ENCODE measurements around the gene IQCE. TPM values are rescaled to one million over a fixed set of nuclear protein-coding genes. Genes with fewer than 3 reads are reported as not detected.

Gene IQCE
- total and polyA plus RNA-seq, 2 donors (not counting 1 experiment from before 2014, with no cell fraction given), result 5.3 to 8.3 TPM

- H3K9me3 ChIP-seq (ENCODE audit: control insufficient read depth, insufficient read depth, low read depth, low read length), result no peaks in the 10 kb centered on the region
- no peak overlapping the region for H3K4me2 ChIP-seq (ENCODE audit: extremely low read depth, insufficient read depth, low read length)
- no peak for DNase-seq (ENCODE audit: low read depth in 2 of 2)
- H2AFZ ChIP-seq (ENCODE audit: low read length), result no peak overlapping the region
- no peaks in the 10 kb centered on the region for H3K27me3 ChIP-seq (ENCODE audit: control insufficient read depth, insufficient read depth, low read length)
- no peak overlapping the region for H3K27ac ChIP-seq (ENCODE audit: insufficient read depth, low read length)
- H3K4me1 ChIP-seq (ENCODE audit: control insufficient read depth, extremely low read depth, insufficient read depth, low read length), result peaks cover 7% of the 10 kb centered on the region
- H3K79me2 ChIP-seq (ENCODE audit: control insufficient read depth, insufficient read depth, low read length), result peaks cover 9% of the 10 kb centered on the region
- no peaks in the 10 kb centered on the region for H4K20me1 ChIP-seq (ENCODE audit: control insufficient read depth, extremely low read depth, insufficient read depth, low read length)
- peaks cover 19% of the 10 kb centered on the region for H3K36me3 ChIP-seq (ENCODE audit: control insufficient read depth, insufficient read depth, low read length)
- H3K4me3 ChIP-seq (replicated peaks in 1 of 4; ENCODE audit: control extremely low read depth in 1 of 4, insufficient read depth in 1 of 4, low read depth in 3 of 4, low read length in 4 of 4), result no peak overlapping the region
- TF ChIP-seq EZH2 (IDR thresholded peaks at IDR 0.05; ENCODE audit: low read length, missing control alignments) (no peak), CTCF (conservative IDR thresholded peaks at IDR 0.05 in 1 of 2, IDR thresholded peaks at IDR 0.05 in 1 of 2; ENCODE audit: low read depth in 1 of 2, low read length in 2 of 2) (no peak)
- H3K9ac ChIP-seq (ENCODE audit: insufficient read depth, low read length), result no peak overlapping the region
Measured at GRCh38 chr7:2647594-2648172, 88.9 kb downstream of the IQCE start.

GRCh38 chr7:2649139-2649838, 90.5 kb downstream of the IQCE start:
- no peak for DNase-seq (ENCODE audit: low read depth in 2 of 2)
- peaks cover 2% of the 10 kb centered on the region for H3K79me2 ChIP-seq (ENCODE audit: control insufficient read depth, insufficient read depth, low read length)
- no peaks in the 10 kb centered on the region for H3K9me3 ChIP-seq (ENCODE audit: control insufficient read depth, insufficient read depth, low read depth, low read length)
- no peak overlapping the region for H3K27ac ChIP-seq (ENCODE audit: insufficient read depth, low read length)
- H4K20me1 ChIP-seq (ENCODE audit: control insufficient read depth, extremely low read depth, insufficient read depth, low read length), result no peaks in the 10 kb centered on the region
- H3K9ac ChIP-seq (ENCODE audit: insufficient read depth, low read length), result no peak overlapping the region
- H3K36me3 ChIP-seq (ENCODE audit: control insufficient read depth, insufficient read depth, low read length), result peaks cover 22% of the 10 kb centered on the region
- H3K4me1 ChIP-seq (ENCODE audit: control insufficient read depth, extremely low read depth, insufficient read depth, low read length), result peaks cover 7% of the 10 kb centered on the region
- no peaks in the 10 kb centered on the region for H3K27me3 ChIP-seq (ENCODE audit: control insufficient read depth, insufficient read depth, low read length)
- TF ChIP-seq EZH2 (IDR thresholded peaks at IDR 0.05; ENCODE audit: low read length, missing control alignments), result no peak
- no peak for TF ChIP-seq CTCF (conservative IDR thresholded peaks at IDR 0.05 in 1 of 2, IDR thresholded peaks at IDR 0.05 in 1 of 2; ENCODE audit: low read depth in 1 of 2, low read length in 2 of 2)
- H2AFZ ChIP-seq (ENCODE audit: low read length), result no peak overlapping the region
- H3K4me3 ChIP-seq (replicated peaks in 1 of 4; ENCODE audit: control extremely low read depth in 1 of 4, insufficient read depth in 1 of 4, low read depth in 3 of 4, low read length in 4 of 4), result no peak overlapping the region
- no peak overlapping the region for H3K4me2 ChIP-seq (ENCODE audit: extremely low read depth, insufficient read depth, low read length)

GRCh38 chr7:2649991-2650390, 91.2 kb downstream of the IQCE start:
- no peaks in the 10 kb centered on the region for H3K9me3 ChIP-seq (ENCODE audit: control insufficient read depth, insufficient read depth, low read depth, low read length)
- DNase-seq (ENCODE audit: low read depth in 2 of 2), result no peak
- H3K27me3 ChIP-seq (ENCODE audit: control insufficient read depth, insufficient read depth, low read length), result no peaks in the 10 kb centered on the region
- peaks cover 22% of the 10 kb centered on the region for H3K36me3 ChIP-seq (ENCODE audit: control insufficient read depth, insufficient read depth, low read length)
- H3K27ac ChIP-seq (ENCODE audit: insufficient read depth, low read length), result no peak overlapping the region
- no peaks in the 10 kb centered on the region for H4K20me1 ChIP-seq (ENCODE audit: control insufficient read depth, extremely low read depth, insufficient read depth, low read length)
- H3K9ac ChIP-seq (ENCODE audit: insufficient read depth, low read length), result no peak overlapping the region
- no peak overlapping the region for H3K4me3 ChIP-seq (replicated peaks in 1 of 4; ENCODE audit: control extremely low read depth in 1 of 4, insufficient read depth in 1 of 4, low read depth in 3 of 4, low read length in 4 of 4)
- H3K4me1 ChIP-seq (ENCODE audit: control insufficient read depth, extremely low read depth, insufficient read depth, low read length), result peaks cover 4% of the 10 kb centered on the region
- no peak overlapping the region for H3K4me2 ChIP-seq (ENCODE audit: extremely low read depth, insufficient read depth, low read length)
- H3K79me2 ChIP-seq (ENCODE audit: control insufficient read depth, insufficient read depth, low read length), result no peaks in the 10 kb centered on the region
- no peak overlapping the region for H2AFZ ChIP-seq (ENCODE audit: low read length)
- TF ChIP-seq CTCF (conservative IDR thresholded peaks at IDR 0.05 in 1 of 2, IDR thresholded peaks at IDR 0.05 in 1 of 2; ENCODE audit: low read depth in 1 of 2, low read length in 2 of 2) (no peak), EZH2 (IDR thresholded peaks at IDR 0.05; ENCODE audit: low read length, missing control alignments) (no peak)
